ENCODE data around the gene TCF3.

- TF ChIP-seq, protein P1, sequence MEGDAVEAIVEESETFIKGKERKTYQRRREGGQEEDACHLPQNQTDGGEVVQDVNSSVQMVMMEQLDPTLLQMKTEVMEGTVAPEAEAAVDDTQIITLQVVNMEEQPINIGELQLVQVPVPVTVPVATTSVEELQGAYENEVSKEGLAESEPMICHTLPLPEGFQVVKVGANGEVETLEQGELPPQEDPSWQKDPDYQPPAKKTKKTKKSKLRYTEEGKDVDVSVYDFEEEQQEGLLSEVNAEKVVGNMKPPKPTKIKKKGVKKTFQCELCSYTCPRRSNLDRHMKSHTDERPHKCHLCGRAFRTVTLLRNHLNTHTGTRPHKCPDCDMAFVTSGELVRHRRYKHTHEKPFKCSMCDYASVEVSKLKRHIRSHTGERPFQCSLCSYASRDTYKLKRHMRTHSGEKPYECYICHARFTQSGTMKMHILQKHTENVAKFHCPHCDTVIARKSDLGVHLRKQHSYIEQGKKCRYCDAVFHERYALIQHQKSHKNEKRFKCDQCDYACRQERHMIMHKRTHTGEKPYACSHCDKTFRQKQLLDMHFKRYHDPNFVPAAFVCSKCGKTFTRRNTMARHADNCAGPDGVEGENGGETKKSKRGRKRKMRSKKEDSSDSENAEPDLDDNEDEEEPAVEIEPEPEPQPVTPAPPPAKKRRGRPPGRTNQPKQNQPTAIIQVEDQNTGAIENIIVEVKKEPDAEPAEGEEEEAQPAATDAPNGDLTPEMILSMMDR (conservative IDR thresholded peaks at IDR 0.05; ENCODE audit: low read length), result no peak
- no peak for TF ChIP-seq EZH2phosphoT487 (IDR thresholded peaks at IDR 0.05; ENCODE audit: borderline replicate concordance)
Measured at GRCh38 chr19:1620502-1620901, 31.9 kb downstream of the TCF3 start.
